Gastrocnemius medialis (tissue), 4 donors: ENCODE results near the gene C17orf58.

Source experiments
- POLR2A ChIP-seq, 2 donors: fragments of 450-650 bp; IDR thresholded peaks; one replicate each; pipeline ENCODE4 v1.6.1; 2017; ENCODE audit warnings: antibody characterized with exemption in 2 of 2, mild to moderate bottlenecking in 2 of 2, moderate library complexity in 2 of 2
- TF ChIP-seq, protein P1 (sequence below), 5 experiments: fragments of 450-650 bp in 3 of 5; fragments of 200-600 bp in 2 of 5; sonication (generic) in 2 of 5; IDR thresholded peaks in 4 of 5; conservative IDR thresholded peaks in 1 of 5; 1 replicate in 4 of 5; 2 replicates in 1 of 5; pipeline ENCODE4 v1.5.1; 2016 to 2019; ENCODE audit warnings: antibody characterized with exemption in 5 of 5, mild to moderate bottlenecking in 3 of 5, moderate library complexity in 3 of 5

DNA sequence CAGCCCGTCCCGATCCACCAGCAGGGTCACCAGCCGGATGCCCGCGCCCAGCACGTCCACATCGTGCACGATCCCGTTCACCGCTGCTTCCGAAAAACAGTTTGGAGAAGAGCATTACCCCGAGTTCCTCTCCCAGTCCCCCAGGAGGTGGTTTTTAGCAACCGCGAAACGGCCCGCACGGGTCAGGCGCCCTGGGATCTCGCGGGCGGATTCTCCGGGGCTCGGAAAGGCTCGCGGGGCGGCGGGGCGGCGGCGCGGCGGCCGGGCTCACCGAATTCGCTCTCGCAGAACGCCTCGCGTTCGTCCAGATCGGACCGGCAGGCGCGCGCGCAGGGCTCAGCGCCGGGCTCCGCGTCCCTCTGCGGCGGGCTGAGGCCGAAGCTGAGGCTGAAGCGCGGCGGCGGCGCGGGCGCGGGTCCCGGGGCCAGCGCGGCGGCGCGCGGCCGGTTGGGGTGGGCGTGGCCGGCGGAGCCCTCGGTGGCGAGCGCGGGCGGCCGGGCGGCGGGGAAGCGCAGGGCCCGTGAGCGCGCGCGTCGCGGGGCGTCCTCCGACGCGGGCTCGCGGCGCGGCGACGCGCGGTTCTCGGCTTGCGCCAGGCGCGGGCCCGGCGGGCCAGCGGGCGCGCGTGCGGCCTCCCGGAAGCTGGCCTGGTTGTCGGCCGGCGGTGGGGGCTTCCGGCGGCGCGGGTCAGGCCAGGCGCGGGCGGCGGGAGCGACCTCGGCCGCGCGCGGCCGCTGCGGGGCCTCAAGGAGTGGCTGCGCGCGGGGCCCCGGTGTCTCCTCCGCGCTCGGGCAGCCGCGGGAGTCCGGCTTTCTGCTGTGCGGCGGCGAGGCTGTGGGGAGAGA lies 2.9 kb downstream of the C17orf58 start:
- TF ChIP-seq, protein P1, sequence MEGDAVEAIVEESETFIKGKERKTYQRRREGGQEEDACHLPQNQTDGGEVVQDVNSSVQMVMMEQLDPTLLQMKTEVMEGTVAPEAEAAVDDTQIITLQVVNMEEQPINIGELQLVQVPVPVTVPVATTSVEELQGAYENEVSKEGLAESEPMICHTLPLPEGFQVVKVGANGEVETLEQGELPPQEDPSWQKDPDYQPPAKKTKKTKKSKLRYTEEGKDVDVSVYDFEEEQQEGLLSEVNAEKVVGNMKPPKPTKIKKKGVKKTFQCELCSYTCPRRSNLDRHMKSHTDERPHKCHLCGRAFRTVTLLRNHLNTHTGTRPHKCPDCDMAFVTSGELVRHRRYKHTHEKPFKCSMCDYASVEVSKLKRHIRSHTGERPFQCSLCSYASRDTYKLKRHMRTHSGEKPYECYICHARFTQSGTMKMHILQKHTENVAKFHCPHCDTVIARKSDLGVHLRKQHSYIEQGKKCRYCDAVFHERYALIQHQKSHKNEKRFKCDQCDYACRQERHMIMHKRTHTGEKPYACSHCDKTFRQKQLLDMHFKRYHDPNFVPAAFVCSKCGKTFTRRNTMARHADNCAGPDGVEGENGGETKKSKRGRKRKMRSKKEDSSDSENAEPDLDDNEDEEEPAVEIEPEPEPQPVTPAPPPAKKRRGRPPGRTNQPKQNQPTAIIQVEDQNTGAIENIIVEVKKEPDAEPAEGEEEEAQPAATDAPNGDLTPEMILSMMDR (IDR thresholded peaks at IDR 0.05 in 4 of 5, conservative IDR thresholded peaks at IDR 0.05 in 1 of 5) = peak in 1 of 5 experiments; percentile 33
- TF ChIP-seq POLR2A (IDR thresholded peaks at IDR 0.05) = peak; percentile 67 to 75
